Testis (tissue), 3 donors: ENCODE measurements around the gene SMURF2. TPM values are rescaled to one million over a fixed set of nuclear protein-coding genes. Genes with fewer than 3 reads are reported as not detected.

Experiments used
- DNase-seq: peaks from one replicate; pipeline ENCODE4 v3.0.0-alpha.2; 2019
- H3K27ac ChIP-seq, 2 donors: fragments of 200-600 bp; sonication (generic); one replicate each; pipeline ENCODE4 v1.5.1; 2019
- H3K27me3 ChIP-seq: fragments of 200-600 bp; sonication (generic); one replicate; pipeline ENCODE4 v1.5.1; 2019
- H3K36me3 ChIP-seq: fragments of 200-600 bp; sonication (generic); one replicate; pipeline ENCODE4 v1.5.1; 2017; ENCODE audit warnings: low read depth; ENCODE audit errors: missing control alignments
- H3K4me1 ChIP-seq: fragments of 200-600 bp; sonication (generic); one replicate; pipeline ENCODE4 v1.5.1; 2019
- H3K4me3 ChIP-seq, 2 donors: fragments of 200-600 bp; sonication (generic); one replicate each; pipeline ENCODE4 v1.5.1; 2017 to 2019
- H3K9me3 ChIP-seq: fragments of 200-600 bp; sonication (generic); one replicate; pipeline ENCODE4 v1.5.1; 2017
- CTCF ChIP-seq, 3 experiments: fragments of 450-650 bp in 2 of 3; fragments of 200-600 bp in 1 of 3; sonication (generic) in 1 of 3; IDR thresholded peaks; one replicate each; pipeline ENCODE4 v1.5.1; 2016 to 2019; ENCODE audit warnings: antibody characterized with exemption in 3 of 3, mild to moderate bottlenecking in 2 of 3, moderate library complexity in 1 of 3
- POLR2A ChIP-seq: fragments of 450-650 bp; IDR thresholded peaks from one replicate; pipeline ENCODE4 v1.6.1; 2017; ENCODE audit warnings: antibody characterized with exemption, mild to moderate bottlenecking, moderate library complexity
- WGBS, 2 donors: methylation state at CpG; one replicate each; pipeline ENCODE4 v1.1.5; 2018; 5-methylcytosine and 5-hydroxymethylcytosine counted together
- intact Hi-C: fragments of 100-400 bp; cut with DNase I; formaldehyde crosslinking; loops from one replicate; pipeline ENCODE4 v1.15.1; 2023; ENCODE audit warnings: low total_unique reads
- polyA plus RNA-seq: library from polyadenylated mRNA; stranded (reverse); fragments of 350-450 nt; fragmentation: Illumina TruSeq; extraction: RNeasy Lipid Tissue Mini Kit (QIAGEN cat#74804); gene quantifications from one replicate; pipeline ENCODE4 v1.2.3, GENCODE V29; 2014; ENCODE audit warnings: low read depth, low replicate concordance; ENCODE audit not compliant: insufficient read depth
- total RNA-seq, 2 donors: library from RNA; depleted of rRNA; stranded (reverse); fragments of >200 nt; gene quantifications; one replicate each; pipeline ENCODE4 v1.2.3, GENCODE V29; 2016

Gene SMURF2
- total and polyA plus RNA-seq, 3 donors from 2014 or later = 28.9 to 50.0 (median 32.2) TPM

GRCh38 chr17:64651889-64652288, 10.2 kb downstream of the SMURF2 start:
- DNase-seq = no peak
- Histone ChIP-seq H3K27me3 (no peaks in the 10 kb centered on the region), H3K9me3 (no peaks in the 10 kb centered on the region), H3K27ac (no peak overlapping the region), H3K4me3 (no peak overlapping the region), H3K36me3 (no peaks in the 10 kb centered on the region), H3K4me1 (no peaks in the 10 kb centered on the region)
- WGBS, 2 donors = 86% methylated on average over 3 of the region's 3 CpGs
- intact Hi-C loops = no loop called here
- no peak for TF ChIP-seq CTCF (IDR thresholded peaks at IDR 0.05)
- no peak for TF ChIP-seq POLR2A

- Histone ChIP-seq H3K4me1 (no peaks in the 10 kb centered on the region), H3K36me3 (no peaks in the 10 kb centered on the region), H3K4me3 (no peak overlapping the region), H3K27me3 (no peaks in the 10 kb centered on the region), H3K27ac (no peak overlapping the region), H3K9me3 (no peaks in the 10 kb centered on the region)
- DNase-seq = no peak
- TF ChIP-seq POLR2A (no peak), CTCF (IDR thresholded peaks at IDR 0.05) (no peak)
- intact Hi-C loops = no loop called here
- WGBS, 2 donors = 83 to 95% methylated on average over 1 of the region's 1 CpG
Measured at GRCh38 chr17:64648234-64648633, 13.9 kb downstream of the SMURF2 start.

GRCh38 chr17:64647817-64648216, 14.3 kb downstream of the SMURF2 start:
- H3K4me1 ChIP-seq = no peaks in the 10 kb centered on the region
- no peaks in the 10 kb centered on the region for H3K36me3 ChIP-seq
- 88 to 100% methylated on average over 1 of the region's 1 CpG for WGBS, 2 donors
- no peaks in the 10 kb centered on the region for H3K9me3 ChIP-seq
- intact Hi-C loops = no loop called here
- TF ChIP-seq CTCF (IDR thresholded peaks at IDR 0.05) (no peak), POLR2A (no peak)
- no peak overlapping the region for H3K27ac ChIP-seq
- no peak overlapping the region for H3K4me3 ChIP-seq
- no peaks in the 10 kb centered on the region for H3K27me3 ChIP-seq
- DNase-seq = no peak

- Histone ChIP-seq H3K36me3 (no peaks in the 10 kb centered on the region), H3K4me1 (no peaks in the 10 kb centered on the region), H3K4me3 (no peak overlapping the region), H3K27ac (no peak overlapping the region), H3K27me3 (no peaks in the 10 kb centered on the region), H3K9me3 (no peaks in the 10 kb centered on the region)
- 90 to 98% methylated on average over 4 of the region's 4 CpGs for WGBS, 2 donors
- DNase-seq = no peak
- TF ChIP-seq CTCF (IDR thresholded peaks at IDR 0.05) (no peak), POLR2A (no peak)
- intact Hi-C loops = no loop called here
Measured at GRCh38 chr17:64639516-64639915, 22.6 kb downstream of the SMURF2 start.

- H3K36me3 ChIP-seq = no peaks in the 10 kb centered on the region
- no peaks in the 10 kb centered on the region for H3K4me1 ChIP-seq
- H3K27me3 ChIP-seq = no peaks in the 10 kb centered on the region
- TF ChIP-seq POLR2A (no peak), CTCF (IDR thresholded peaks at IDR 0.05) (no peak)
- no peak for DNase-seq
- no peaks in the 10 kb centered on the region for H3K9me3 ChIP-seq
- WGBS, 2 donors = 78 to 82% methylated on average over 2 of the region's 2 CpGs
- H3K4me3 ChIP-seq = no peak overlapping the region
- no peak overlapping the region for H3K27ac ChIP-seq
- intact Hi-C loops = no loop called here
Measured at GRCh38 chr17:64638552-64639203, 23.4 kb downstream of the SMURF2 start.
